G401.6 (cell line): Measurements from ENCODE around the gene SLC8A3.

ENCODE experiments used
- FAIRE-seq: peaks from 2 replicates; lab custom pipeline; 2012; peaks lifted over from hg19 to GRCh38; lab: Jason Lieb, UNC

SLC8A3 gene

DNA sequence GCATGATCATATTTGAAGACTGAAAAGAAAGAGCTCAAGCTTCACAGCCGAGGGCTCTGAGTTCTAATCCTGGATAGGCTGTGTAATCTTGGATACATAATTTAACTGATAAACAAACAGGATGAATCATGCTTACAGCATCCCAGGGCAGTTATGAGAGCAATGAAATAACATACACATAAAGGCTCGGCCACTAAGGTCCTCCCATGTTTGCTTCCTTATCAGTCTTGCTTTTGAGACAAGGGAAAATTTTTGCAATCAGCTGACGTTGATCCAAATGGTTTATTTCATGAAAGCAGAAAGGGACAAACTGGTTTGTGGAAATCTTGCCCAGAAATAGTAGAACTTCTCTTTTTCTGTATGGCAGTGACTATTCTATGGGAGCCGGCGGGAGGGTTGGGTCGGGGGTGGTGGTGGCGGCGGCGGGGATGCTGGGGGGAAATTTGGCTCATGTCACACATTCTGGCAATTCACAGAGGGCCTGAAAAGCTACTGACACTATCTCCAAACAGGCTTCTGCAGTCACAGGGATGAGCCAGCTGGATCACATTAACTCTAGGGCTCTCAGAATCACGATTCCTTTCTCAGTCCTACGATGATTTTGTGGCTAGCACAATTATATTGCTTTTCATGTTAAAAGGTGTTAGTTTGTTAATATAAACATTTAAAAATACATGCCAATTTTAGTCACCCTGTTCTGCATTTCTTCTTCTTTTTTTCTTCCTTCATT, 124.5 kb downstream of the SLC8A3 start:
- FAIRE-seq: no peak

DNA sequence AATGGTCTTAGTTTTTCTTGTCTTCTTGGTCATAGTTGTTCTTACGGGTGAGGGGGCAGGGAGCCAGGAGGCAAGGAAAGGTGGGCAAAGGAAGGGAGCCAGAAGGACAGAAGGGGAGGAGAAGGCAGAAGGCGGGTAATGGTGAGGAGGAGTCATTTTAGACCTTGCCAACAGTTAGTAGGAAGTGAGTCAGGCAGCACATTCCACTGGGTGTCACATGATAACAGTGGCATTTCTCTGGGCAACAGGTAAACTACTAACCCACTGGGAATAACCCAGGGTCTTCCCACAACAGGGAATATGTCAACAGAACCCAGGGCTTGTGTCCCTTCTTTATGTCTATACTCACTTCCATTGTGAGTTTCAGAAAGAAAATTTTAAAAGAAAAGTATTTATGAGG, 127.6 kb downstream of the SLC8A3 start:
- FAIRE-seq: no peak

DNA sequence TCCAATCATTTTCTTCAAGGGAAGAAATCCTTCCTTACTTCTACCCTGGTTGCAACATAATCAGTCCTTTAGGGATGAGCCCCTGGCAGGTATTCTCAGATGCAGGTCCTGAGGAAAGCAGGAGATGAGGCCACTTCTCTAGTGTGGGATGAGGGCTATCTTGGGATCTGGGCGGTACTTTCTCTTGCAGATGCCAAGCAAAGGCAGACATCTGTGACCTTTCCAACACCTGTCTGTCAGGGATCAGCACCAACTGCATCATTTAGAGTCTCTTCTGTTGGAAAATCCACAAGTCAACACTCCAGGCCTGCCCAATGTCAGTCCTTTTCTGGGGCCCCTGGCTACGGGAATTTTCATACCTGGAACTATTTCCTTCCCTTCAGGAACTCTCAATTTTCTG, 129.2 kb downstream of the SLC8A3 start:
- FAIRE-seq: no peak

DNA sequence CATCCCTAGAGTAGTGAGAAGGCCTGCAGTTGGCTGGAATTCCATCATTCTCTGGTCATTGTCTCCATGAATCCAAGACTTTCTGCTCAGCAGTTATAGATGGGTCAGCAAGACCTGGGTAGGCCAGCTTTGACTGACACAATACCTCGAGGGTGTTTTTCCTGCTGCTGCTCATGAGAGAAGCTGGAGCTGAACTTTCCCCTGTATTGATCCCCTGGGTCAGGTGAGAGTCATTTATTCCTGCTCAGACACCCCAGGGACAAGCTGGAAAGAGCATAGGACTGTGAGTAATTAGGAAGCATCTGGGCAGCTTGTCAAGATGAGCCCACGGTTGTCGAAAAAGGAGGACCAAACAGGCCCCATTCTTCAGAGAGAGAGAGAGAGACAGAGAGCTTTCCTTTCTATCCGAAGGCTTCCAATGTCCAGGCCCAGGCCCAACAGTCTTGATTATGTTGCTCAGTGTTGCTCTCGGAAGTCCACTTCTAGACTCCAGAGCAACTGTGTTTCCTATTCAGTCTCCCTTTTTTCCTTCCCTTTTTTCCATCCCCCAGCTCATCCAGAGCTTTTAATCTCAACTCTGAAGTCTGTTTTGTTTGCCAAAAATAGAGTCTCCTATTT, 131.1 kb downstream of the SLC8A3 start:
- FAIRE-seq: no peak

DNA sequence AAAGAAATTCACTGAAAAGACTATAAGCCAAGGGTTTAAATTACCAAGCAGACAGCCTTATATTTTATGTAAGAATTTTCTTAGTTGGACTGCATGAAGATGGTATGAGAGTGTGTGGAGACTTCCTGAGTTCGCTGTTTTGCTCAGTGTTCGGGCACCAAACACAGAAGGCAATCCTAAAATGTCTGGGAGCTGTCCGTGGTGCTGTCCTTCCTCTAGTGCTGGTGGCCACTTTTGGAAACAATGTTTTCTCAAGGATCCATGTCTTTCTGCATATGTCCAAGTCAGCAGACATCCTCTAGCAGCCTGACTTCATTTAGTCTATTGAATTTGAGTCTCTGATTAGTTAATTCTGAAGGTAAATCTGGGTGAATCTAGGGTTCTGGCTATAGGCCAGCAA, 135.8 kb downstream of the SLC8A3 start:
- FAIRE-seq: no peak

DNA sequence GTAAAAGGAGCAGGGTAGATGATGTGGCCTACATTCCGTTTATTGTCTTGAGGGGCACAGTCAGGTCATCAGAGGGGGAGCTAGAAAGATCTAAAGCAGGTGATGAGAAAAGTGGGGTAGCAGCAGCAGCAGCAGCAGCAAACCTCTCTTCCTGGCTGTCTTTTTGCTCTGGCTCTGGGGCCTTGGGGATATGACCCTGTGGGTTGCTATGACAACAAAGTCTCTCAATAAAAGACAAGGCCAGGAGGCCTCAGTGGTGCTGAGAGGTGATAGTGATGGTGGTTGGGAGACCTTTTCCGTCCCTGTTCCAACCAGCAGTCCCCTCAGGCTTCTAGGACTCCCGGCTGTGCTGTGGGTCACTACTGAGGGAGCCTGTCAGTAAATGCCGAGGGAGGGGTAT, 138.6 kb downstream of the SLC8A3 start:
- FAIRE-seq: no peak

DNA sequence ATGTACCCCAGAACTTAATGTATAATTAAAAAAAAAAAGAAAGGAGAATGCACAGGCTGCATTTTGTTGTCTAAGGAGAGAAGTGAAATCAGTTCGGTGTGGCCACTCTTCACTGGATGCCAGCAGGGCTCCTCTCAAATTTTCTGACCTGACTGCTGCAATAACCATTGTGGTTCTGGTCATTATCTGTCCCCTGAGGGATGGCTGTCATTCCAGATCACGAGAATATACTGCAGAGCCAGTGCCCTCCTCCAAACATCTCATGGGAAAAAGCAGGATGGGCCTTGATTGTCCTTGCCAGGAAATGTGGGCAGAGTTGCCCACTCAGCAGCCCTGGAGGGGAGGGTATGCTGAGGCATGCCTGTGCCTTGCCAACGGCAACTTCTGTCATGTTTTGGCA, 139.1 kb downstream of the SLC8A3 start:
- FAIRE-seq: no peak

DNA sequence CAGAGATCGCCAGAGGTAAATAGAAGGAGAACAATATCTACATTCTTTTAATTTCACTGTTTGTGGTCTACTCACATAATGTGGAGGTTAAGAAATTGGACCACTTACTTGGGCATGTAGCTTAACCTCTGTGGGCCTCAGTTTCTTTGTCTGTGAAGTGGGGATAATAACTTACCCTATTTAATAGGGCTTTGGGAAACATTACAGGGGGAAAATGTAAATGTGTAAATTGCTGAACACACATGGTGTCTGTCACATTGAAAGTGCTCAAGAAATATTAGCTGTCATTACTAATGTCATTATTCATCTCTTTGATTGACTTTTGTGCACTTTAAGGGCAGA, 140.5 kb downstream of the SLC8A3 start:
- no peak for FAIRE-seq

DNA sequence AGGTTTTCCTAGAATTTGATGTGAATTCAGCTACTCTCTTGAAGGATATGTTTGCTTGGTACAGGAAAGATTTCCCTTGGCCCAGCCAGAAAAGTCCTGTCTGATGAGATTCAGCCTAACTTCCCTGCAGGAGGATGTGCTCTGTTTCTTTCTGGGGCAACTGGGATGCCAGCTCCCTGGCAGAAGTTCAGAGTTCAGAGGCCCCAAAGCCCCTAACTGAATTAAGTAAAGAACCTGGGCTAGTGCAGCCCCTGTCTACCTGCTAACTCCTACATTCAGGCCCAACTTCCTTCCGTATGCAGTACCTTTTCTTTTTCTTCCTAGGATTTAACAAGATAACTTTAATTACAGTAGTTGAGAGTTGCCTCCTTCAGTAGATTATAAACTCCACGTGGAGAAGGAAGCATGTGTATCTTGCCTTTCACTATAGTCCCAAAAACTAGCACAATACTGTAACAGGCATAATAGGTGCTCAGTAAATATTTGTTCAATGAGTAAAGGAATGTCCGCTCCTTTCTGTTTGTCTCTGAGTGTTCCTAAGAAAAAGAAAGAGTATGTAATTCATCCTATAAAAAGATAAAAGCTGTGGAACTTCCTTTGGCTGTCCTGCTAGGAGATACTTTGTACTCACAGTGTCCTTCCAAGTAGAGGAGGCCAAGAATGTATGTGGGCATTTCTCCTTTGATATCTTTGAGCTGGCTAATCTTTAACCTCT, 141.0 kb downstream of the SLC8A3 start:
- FAIRE-seq: no peak

DNA sequence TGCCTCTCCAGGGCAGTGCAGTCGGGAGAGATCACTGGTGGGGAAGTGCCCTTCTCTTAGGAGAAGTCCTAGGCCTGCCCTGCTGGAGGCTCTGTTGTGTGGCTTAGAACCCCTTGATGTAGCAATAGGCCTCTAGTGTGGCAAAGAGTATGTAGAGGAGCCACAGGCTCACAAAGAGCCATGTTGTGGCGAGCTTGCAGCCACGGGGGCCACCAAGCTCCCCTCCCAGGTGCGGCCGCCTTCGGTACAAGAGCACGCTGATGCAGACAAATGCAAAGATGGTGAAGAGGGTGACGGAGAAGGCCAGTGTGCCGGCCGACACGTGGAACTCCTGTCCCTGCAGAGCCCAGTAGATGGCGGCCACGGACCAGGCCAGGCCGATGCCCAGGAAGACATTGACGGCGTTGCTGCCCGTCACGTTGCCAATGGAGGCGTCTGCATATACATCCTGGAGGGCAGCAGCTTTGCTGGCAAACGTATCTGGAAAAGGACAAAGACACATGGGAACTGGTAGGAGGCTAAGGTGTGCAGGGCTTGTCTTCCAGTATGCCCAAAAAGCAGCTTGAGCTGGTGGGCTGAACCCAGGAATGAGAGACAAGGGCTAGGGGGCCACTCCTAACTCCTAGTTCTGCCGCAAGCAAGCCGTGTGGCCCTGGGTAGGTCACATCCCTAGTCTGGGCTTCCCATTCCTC, 142.8 kb downstream of the SLC8A3 start:
- FAIRE-seq: no peak

DNA sequence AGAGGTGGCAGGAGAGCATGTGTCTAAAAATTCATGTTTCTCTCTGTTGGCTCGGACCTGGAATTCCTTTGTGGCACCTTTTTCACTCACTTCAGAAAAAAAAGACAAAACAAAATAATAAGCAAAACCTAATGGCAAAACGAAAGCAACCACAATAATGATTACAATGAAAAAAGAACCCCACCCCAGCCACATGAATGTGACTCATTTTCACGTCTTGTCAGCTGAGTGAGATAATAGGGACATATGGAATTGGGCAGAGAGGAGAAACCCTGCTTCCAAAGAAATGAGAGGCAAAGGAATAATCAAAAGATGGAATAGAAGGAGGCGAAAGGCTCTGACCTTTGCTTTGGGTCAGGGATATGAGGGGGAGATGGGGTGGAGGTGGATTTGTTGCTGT, 143.4 kb downstream of the SLC8A3 start:
- no peak for FAIRE-seq

DNA sequence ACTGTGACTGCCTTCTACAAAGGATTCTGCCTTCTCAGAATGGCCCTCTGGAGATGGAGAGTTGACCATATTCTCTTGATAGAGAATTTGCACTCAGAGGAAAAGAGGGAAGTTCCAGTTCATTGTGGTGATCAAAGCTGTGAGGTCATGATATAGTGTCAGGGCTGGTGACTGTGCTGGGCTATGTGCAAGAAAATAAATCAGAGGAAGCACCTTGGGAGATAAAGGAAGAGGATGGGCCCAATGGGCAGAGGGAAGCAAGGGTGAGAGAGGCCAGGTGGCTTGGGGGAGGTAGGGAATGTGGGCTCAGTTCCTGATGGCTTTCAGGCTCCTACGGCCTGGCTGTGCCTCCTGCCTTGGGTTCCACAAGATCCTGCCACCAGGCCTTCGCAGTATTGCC, 145.8 kb downstream of the SLC8A3 start:
- no peak for FAIRE-seq

DNA sequence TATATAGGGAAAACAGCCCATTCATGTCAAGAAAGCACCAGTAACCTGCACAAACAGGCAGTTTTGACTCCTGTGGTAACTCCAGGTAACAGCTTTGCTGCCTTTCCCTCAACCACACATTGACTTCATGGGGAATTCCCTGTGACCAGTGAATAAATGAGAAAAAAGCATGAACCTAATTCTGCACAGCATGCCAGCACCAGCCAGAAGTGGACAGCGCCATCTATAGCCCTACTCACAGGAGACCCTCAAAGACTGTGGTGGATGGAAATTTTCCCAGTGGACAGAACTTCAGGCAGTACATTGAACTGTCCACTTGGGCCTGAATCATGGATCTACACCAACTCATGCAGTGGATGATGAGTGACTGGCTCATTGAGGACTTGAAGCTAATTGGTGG, 152.1 kb downstream of the SLC8A3 start:
- no peak for FAIRE-seq

DNA sequence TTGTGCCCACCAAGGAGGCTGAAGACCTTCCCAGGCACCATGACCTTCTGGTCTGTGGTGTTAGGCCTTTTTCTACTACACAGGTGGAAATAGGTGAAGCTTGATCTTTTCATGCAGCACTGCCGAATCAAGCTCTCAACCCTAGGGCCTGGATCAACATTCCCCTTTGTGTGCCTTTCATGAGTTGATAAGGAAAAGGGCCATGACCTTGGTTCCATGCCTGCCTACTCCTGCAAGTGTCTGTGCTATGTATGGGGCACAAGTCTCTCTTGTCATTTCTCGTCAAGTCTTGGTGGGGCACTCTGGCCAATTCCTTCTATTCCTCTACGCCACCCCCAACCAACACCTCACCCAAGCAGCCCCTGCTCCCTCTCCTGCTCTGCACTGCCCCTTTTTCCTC, 154.5 kb downstream of the SLC8A3 start:
- FAIRE-seq: no peak

DNA sequence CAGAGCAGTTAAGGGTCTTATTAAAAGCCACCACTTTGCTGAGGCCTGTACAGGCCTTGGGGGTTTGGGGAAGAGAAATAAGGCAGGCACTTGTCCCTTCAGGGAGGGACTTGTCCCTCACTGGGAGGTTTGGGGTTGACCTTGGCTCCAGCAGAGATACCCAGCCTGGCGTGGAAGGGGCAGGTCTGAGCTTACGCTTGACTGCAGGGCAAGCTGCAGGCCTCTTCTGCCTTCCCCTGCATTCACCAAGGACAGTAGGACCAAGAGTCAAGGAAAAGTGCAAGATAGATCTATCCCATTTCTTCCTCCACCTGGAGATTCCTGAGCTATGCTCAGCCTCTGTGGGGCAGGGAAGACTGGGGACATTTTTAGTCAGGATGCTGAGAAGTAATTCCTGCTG, 155.2 kb downstream of the SLC8A3 start:
- no peak for FAIRE-seq

DNA sequence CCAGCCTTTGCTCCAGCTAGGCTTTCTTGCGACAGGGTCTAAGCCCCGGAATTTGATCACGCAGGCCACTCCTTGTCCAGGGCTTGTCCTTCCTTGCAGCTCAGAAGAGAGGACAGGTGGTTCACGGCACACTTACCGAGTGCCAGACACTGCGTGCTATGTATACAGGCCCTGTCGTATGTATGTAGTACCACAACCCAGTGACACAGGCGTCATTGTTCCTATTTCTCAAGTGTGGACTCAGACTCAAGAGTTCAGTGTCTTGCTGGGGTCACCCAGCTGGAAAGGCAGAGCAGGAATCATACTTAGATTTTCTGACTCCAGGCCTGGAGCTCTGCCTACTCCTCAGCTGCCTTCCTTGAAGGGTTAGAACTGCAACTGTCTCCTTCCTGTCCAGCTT, 155.6 kb downstream of the SLC8A3 start:
- FAIRE-seq: no peak

DNA sequence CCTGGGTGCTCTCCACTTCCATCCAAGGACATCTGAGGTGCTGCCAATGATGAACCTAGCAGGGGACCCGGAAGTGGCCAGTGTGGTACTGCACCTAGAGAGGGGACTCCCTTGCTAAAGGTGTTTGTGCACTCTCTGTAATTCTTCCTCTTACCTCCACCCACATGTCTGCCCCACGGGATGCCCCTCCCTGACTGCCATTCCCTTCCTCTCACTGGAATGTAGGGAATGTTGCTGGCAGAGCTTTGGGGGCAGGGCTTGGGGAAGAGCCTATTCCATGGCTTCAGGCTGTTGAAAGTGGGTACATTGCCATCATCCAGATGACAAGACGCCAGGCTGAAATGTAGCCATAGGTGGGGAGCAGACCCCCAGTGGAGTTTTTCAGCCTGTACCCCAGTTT, 156.3 kb downstream of the SLC8A3 start:
- no peak for FAIRE-seq

DNA sequence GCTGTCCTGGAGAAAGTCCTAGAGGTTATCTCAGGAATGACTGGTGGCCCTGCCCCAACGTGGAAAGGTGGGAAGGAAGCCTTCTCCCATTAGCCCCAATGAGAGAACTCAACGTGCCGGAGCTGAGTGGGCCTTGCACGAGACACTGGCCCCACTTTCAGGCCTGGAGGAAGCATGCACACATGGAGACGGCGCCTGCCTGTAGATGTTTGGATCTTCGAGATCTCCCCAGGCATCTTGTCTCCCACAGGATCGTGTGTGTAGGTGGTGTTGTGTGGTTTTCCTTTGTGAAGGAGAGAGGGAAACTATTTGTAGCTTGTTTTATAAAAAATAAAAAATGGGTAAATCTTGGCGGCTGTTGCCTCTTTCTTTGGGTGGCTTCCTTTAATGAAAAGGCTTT, 156.7 kb downstream of the SLC8A3 start:
- no peak for FAIRE-seq

DNA sequence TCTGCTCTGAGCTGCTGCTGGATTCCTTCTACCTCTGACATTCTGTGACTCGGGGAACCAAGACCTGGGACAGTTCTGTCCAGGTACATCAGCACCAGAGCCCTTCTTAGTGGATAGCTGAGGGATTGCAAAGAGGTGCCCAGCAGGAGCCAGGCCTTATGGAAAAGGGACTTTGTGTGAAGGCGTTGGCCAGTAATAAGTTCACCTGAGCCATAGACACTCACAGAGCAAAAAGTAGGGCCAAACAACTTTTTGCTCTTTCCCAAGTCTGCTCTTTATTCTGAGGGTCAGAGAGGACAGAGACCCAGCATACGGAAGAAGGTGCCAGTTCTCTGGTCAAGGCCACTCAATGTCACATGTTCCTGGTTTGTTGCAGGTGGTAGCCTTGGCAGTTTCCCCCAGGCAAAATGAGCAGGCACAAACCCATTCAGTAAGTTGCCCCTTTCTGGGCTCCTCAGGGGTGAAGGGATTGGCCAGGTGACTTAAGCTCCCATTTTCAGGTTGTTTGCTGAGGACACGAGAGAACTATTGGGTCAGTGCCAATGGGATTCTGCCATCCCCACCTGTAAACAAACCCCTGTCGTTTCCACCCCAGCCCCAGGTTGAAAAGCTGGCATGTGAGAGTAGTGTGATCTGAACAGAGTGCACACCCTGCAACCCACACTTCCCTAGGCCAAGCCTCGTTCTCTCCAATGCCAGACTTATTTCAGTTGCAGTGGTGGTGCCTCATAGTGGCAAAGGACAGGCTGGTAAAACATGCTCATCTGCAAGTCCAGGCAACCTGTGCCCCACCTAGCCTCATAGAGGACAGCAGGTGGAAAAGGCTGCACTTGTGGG, 159.2 kb downstream of the SLC8A3 start:
- no peak for FAIRE-seq

DNA sequence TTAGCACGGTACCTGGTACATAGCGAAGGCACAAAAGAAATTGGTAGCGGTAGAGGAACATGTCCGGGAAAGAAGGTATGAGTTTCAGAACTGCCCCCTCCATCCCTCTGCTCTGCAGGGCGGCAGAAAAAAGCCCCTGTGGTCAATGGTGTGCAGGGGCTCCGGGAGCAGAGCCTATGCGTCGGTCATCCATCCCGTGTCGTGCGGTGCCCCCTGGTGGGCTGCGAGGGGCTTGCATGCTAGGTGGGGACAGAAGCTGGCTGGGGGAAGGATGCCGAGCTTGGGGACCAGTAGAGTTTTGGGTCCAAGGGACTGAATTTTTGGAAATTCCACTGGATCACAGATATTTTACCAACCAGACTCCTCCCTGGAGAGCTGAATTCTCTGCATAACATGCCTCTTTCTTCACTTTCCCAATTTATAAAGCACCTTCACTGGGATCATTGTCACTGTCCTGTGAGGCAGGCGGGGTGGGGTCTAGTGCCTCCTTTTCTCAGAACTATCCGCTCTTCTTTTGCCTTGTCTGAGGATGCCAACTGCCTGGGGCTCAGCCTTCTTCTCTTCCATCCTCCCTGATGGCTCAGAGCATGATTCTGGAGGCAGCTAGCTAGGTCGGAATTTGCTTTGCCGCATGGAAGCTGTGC, 160.8 kb downstream of the SLC8A3 start:
- no peak for FAIRE-seq

DNA sequence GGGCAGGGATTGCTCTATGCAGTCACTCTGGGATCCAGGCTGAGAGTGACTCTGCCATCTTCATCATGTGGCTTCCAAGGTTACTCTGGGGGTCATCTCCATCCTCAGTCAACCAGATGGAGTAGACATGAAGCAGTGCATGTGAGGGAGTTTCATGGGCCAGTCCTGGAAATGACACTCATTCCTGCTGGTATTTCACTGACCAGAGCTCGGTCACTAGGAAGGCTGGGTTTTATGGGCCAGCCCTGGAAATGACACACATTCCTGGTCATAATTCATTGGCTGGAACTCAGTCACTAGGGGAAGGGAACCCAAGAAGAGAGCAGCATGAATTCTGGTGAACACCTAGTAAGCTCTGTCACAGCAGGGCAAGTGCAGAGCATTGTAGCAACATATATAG, 164.9 kb downstream of the SLC8A3 start:
- FAIRE-seq: no peak
